Calu3 (cell line): Measurements from ENCODE around the gene OSBP2. TPM values are rescaled to one million over a fixed set of nuclear protein-coding genes. Genes with fewer than 3 reads are reported as not detected.

Source experiments
- BruUV-seq: library from RNA; stranded (reverse); fragments of 400-500 nt; replicated peaks from 2 replicates; lab custom pipeline; 2021; lab: Mats Ljungman, UMichigan
- CTCF ChIA-PET: fragments of 300-600 bp; sonication (Branson Sonifier 250); formaldehyde crosslinking; loops from one replicate; lab custom pipeline; 2022; ENCODE audit warnings: antibody characterized with exemption; lab: Charles Lee
- DNase-seq: peaks from one replicate; pipeline ENCODE4 v3.0.0; 2022
- H3K27ac Mint-ChIP-seq: one replicate; pipeline ENCODE4 v1.8.0; 2022; ENCODE audit warnings: mixed read lengths; ENCODE audit not compliant: unreplicated experiment
- H3K27me3 Mint-ChIP-seq: one replicate; pipeline ENCODE4 v1.8.0; 2022; ENCODE audit warnings: mixed read lengths; ENCODE audit not compliant: unreplicated experiment
- H3K36me3 Mint-ChIP-seq: one replicate; pipeline ENCODE4 v1.8.0; 2022; ENCODE audit warnings: mild to moderate bottlenecking, moderate library complexity, mixed read lengths; ENCODE audit not compliant: insufficient read depth, unreplicated experiment
- H3K4me1 Mint-ChIP-seq: one replicate; pipeline ENCODE4 v1.8.0; 2022; ENCODE audit warnings: mild to moderate bottlenecking, low read depth, mixed read lengths; ENCODE audit not compliant: unreplicated experiment
- H3K4me3 Mint-ChIP-seq: one replicate; pipeline ENCODE4 v1.8.0; 2022; ENCODE audit warnings: mild to moderate bottlenecking, low read depth, moderate library complexity, mixed read lengths; ENCODE audit not compliant: unreplicated experiment
- H3K9me3 Mint-ChIP-seq: one replicate; pipeline ENCODE4 v1.8.0; 2022; ENCODE audit warnings: low read depth, mixed read lengths; ENCODE audit not compliant: unreplicated experiment
- CTCF ChIP-seq: fragments of 200-600 bp; IDR thresholded peaks from one replicate; pipeline ENCODE4 v1.8.0; 2022; ENCODE audit warnings: antibody characterized with exemption; ENCODE audit not compliant: unreplicated experiment
- intact Hi-C: fragments of 100-400 bp; cut with micrococcal nuclease; formaldehyde crosslinking; loops from one replicate; pipeline ENCODE4 v1.10.0; 2022; ENCODE audit not compliant: unreplicated experiment
- total RNA-seq: library from RNA; stranded (reverse); gene quantifications from 2 replicates; pipeline ENCODE4 v1.2.3, GENCODE V29; 2022

The OSBP2 gene
- total RNA-seq, 1 experiment from 2014 or later: 5.2 TPM

- TF ChIP-seq CTCF: no peak
- Mint-ChIP-seq H3K27me3 (no peaks in the 10 kb centered on the region), H3K9me3 (no peaks in the 10 kb centered on the region), H3K4me3 (no peak overlapping the region), H3K4me1 (peaks cover 8% of the 10 kb centered on the region), H3K27ac (no peak overlapping the region), H3K36me3 (no peaks in the 10 kb centered on the region)
- intact Hi-C loops: no loop called here
- CTCF ChIA-PET: no interaction called here
- no TSS peak for BruUV-seq
- no peak for DNase-seq
Observed at GRCh38 chr22:30882974-30883533, 188.4 kb downstream of the OSBP2 start.

GRCh38 chr22:30883586-30884145 lies 189.0 kb downstream of the OSBP2 start:
- Mint-ChIP-seq H3K27ac (no peak overlapping the region), H3K9me3 (no peaks in the 10 kb centered on the region), H3K4me1 (peaks cover 8% of the 10 kb centered on the region), H3K4me3 (no peak overlapping the region), H3K27me3 (no peaks in the 10 kb centered on the region), H3K36me3 (no peaks in the 10 kb centered on the region)
- DNase-seq: no peak
- no peak for TF ChIP-seq CTCF
- intact Hi-C loops: no loop called here
- CTCF ChIA-PET: no interaction called here
- BruUV-seq: no TSS peak

- TF ChIP-seq CTCF: no peak
- no peak overlapping the region for H3K27ac Mint-ChIP-seq
- peaks cover 8% of the 10 kb centered on the region for H3K4me1 Mint-ChIP-seq
- CTCF ChIA-PET: no interaction called here
- BruUV-seq: no TSS peak
- intact Hi-C loops: no loop called here
- no peaks in the 10 kb centered on the region for H3K36me3 Mint-ChIP-seq
- no peaks in the 10 kb centered on the region for H3K9me3 Mint-ChIP-seq
- no peak overlapping the region for H3K4me3 Mint-ChIP-seq
- no peaks in the 10 kb centered on the region for H3K27me3 Mint-ChIP-seq
- DNase-seq: no peak
Observed at GRCh38 chr22:30884211-30885000, 189.7 kb downstream of the OSBP2 start.

GRCh38 chr22:30885001-30885366 lies 190.3 kb downstream of the OSBP2 start:
- BruUV-seq: no TSS peak
- CTCF ChIA-PET: no interaction called here
- Mint-ChIP-seq H3K27ac (no peak overlapping the region), H3K27me3 (no peaks in the 10 kb centered on the region), H3K4me1 (peaks cover 8% of the 10 kb centered on the region), H3K36me3 (no peaks in the 10 kb centered on the region), H3K4me3 (no peak overlapping the region), H3K9me3 (no peaks in the 10 kb centered on the region)
- intact Hi-C loops: no loop called here
- TF ChIP-seq CTCF: no peak
- no peak for DNase-seq
